B cell (primary cell): ENCODE measurements around the gene CENPB.

Source experiments
- CTCF ChIP-seq: fragments of 200-600 bp; IDR thresholded peaks from one replicate; pipeline ENCODE4 v1.8.0; 2022; ENCODE audit warnings: antibody characterized with exemption, mild to moderate bottlenecking
- EZH2 ChIP-seq: IDR thresholded peaks from 2 replicates; pipeline ENCODE4 v1.6.1; 2012; ENCODE audit warnings: borderline replicate concordance, low read depth, mild to moderate bottlenecking, moderate library complexity, low read length; ENCODE audit not compliant: insufficient read depth, poor library complexity, severe bottlenecking

GRCh38 chr20:3783511-3784195, 2.9 kb downstream of the CENPB start:
- TF ChIP-seq CTCF = no peak
- TF ChIP-seq EZH2 = no peak
